ENCODE measurements around the gene COL17A1. TPM values are rescaled to one million over a fixed set of nuclear protein-coding genes. Genes with fewer than 3 reads are reported as not detected.
A peak's percentile ranks its signal among the peaks of the same experiment; 100 is the strongest.

The COL17A1 gene
- total and polyA plus RNA-seq, 2 of the 13 experiments (the other 11 are each of a cell fraction or from before 2014, with no cell fraction given) = 0.03 TPM; not detected in 1

GRCh38 chr10:104121485-104122224 is 36.0 kb upstream of the COL17A1 start, which contains the start of gene SFR1 (continued):
- TF ChIP-seq ZNF275 (CRISPR knock-in tag; IDR thresholded peaks at IDR 0.05; ENCODE audit: borderline replicate concordance) = peak; percentile 17
- TF ChIP-seq FOSL2 (CRISPR knock-in tag; IDR thresholded peaks at IDR 0.05) = 0 out of 2 replicates have a peak, but pooled peaks have one; percentile 17
- TF ChIP-seq HNRNPK (IDR thresholded peaks at IDR 0.05; ENCODE audit: low read depth, low read length, poor library complexity, severe bottlenecking) = peak; percentile 57
- peak; percentile 9; the same call in 1 of the 2 replicates for TF ChIP-seq KDM5A (IDR thresholded peaks at IDR 0.05; ENCODE audit: borderline replicate concordance, low read length)
- no peak for TF ChIP-seq ZNF558 (CRISPR knock-in tag; IDR thresholded peaks at IDR 0.05; ENCODE audit: borderline replicate concordance)
- no peak; the same call in 1 of the 2 replicates for TF ChIP-seq PITX1 (CRISPR knock-in tag; IDR thresholded peaks at IDR 0.05)
- TF ChIP-seq SP4 (CRISPR knock-in tag; IDR thresholded peaks at IDR 0.05) = peak; percentile 97
- TF ChIP-seq KDM6A (CRISPR knock-in tag; IDR thresholded peaks at IDR 0.05; ENCODE audit: low read depth) = no peak
- no peak for TF ChIP-seq NKX3-1 (CRISPR knock-in tag; IDR thresholded peaks at IDR 0.05)
- TF ChIP-seq NCOA1 (CRISPR knock-in tag; IDR thresholded peaks at IDR 0.05) = peak; percentile 15; the same call in 1 of the 2 replicates
- no peak for TF ChIP-seq DNMT3B (CRISPR knock-in tag; conservative IDR thresholded peaks at IDR 0.05)
- TF ChIP-seq ZNF709 (CRISPR knock-in tag; IDR thresholded peaks at IDR 0.05) = peak; percentile 55; the same call in 1 of the 2 replicates
- peak; percentile 35 for TF ChIP-seq MNT (IDR thresholded peaks at IDR 0.05)
- TF ChIP-seq LCORL (IDR thresholded peaks at IDR 0.05) = no peak
- TF ChIP-seq LCORL (CRISPR knock-in tag; IDR thresholded peaks at IDR 0.05) = 0 out of 2 replicates have a peak, but pooled peaks have one; percentile 24
- TF ChIP-seq ZNF788 (CRISPR knock-in tag; IDR thresholded peaks at IDR 0.05; ENCODE audit: borderline replicate concordance) = no peak; the same call in 1 of the 2 replicates
- TF ChIP-seq U2AF2 (IDR thresholded peaks at IDR 0.05; ENCODE audit: low read depth, low read length) = no peak
- TF ChIP-seq RAD21 (CRISPR knock-in tag; IDR thresholded peaks at IDR 0.05) = peak; percentile 50
- TF ChIP-seq POLR2AphosphoS5 (IDR thresholded peaks at IDR 0.05; ENCODE audit: low read depth, low read length) = peak; percentile 89
- TF ChIP-seq ZNF407 (CRISPR knock-in tag; IDR thresholded peaks at IDR 0.05; ENCODE audit: not compliant biosample characterization) = no peak
